Stimulated activated CD4-positive, alpha-beta T cell treated with anti-CD3 and anti-CD28 coated beads, Interleukin-12 subunit alpha, Interleukin-12 subunit beta, amount 100 ng/mL, for 48 hours (primary cell): ENCODE results near the gene PFDN6.
"Not testable (repeated sequence)": the region's sequence is repeated elsewhere in the genome, so short reads cannot be mapped to it uniquely, and the experiment has no call there.

Experiments used
- DNase-seq, 3 donors: peaks; one replicate each; pipeline ENCODE4 v3.0.0-alpha.2; 2020; ENCODE audit warnings: low read depth in 2 of 3, low spot score in 1 of 3

The PFDN6 gene

DNA sequence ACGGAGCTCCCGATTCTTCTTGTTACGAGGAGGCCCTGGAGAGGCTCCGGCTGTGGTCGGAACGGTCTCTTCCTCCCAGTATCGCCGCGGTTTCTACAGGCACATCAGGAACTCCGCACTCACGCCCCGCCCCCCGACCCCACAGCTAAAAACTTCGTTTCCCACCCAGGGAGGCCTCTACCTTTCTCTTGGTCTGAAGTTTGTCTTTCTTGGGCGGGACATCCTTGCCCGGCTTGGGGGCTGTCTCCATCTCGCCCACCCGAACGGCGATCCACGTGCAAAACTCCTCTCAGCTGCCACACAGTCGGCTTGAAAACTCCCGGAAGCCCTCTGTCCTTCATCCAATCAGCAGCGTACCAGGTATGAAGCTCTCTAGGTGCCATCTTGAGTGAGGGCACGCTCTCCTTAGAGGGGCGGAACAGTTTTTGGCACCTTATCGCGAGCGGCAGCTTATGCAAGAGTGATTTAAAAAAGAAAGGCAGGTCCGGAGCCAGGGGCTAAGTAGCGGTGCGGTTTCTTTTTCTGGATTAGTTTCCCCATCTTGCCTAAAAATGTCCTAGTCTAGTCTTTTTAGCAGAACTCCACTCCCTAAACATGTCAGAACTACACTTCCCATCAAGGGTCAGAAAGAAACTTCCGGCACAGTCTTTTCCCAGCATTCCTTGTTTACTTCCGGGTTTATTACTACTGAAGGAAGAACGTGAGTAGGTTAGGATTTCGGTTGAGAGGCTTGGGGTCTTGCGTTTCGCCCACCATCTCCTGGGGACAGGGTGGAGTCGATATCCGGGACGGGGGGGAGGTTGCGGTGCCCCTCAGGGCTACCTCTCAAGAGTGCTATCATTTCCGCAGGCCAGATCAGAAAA, at the start of gene PFDN6, which contains the start of gene WDR46:
TSS of gene PFDN6 (plus strand) at position 681 of the 863 bp plus-strand sequence. CDS start 256 bp downstream, outside the sequence.
TSS of gene WDR46 (minus strand) at position 319 of the 863 bp plus-strand sequence. CDS start at position 250, 69 bp downstream.
- DNase-seq = peak; percentile 65 to 72 (median 71)

DNA sequence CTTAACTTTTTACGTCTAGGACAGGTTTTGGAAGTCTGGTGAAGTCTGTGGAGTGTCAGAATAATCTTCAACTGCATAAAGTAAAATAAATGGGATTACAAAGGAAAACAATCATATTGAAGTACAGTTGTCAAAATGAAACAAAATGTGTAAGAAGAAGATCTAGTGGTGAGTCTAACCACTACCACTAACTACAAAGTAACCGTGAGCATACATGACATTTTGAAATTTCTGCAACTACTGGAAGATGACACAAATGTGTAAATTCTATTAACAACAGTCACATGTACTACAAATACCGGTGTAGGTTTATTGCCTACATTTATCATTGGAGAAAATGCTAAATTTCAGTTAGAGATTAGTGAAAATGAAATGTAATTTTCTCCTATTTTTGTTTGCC, 47.4 kb upstream of the PFDN6 start:
- no peak for DNase-seq

DNA sequence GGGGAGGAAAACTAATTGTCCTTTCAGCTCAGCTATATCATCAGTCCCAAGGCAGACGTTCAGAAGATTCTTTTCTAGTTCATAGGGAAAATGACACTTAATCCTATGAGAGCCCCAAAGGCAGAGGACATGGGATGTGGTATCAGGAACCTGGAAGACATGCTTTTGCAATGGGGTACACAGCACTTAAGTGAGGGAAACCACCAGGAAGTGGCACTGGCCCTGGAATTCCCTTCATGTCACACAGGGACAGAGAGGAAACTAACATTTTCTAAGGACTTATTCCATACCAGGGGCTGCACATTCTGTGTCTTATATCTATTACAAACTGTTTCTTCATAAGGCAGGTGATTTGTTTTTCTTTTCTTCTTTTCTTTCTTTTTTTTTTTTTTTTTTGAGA, 45.9 kb upstream of the PFDN6 start:
- DNase-seq = no peak

DNA sequence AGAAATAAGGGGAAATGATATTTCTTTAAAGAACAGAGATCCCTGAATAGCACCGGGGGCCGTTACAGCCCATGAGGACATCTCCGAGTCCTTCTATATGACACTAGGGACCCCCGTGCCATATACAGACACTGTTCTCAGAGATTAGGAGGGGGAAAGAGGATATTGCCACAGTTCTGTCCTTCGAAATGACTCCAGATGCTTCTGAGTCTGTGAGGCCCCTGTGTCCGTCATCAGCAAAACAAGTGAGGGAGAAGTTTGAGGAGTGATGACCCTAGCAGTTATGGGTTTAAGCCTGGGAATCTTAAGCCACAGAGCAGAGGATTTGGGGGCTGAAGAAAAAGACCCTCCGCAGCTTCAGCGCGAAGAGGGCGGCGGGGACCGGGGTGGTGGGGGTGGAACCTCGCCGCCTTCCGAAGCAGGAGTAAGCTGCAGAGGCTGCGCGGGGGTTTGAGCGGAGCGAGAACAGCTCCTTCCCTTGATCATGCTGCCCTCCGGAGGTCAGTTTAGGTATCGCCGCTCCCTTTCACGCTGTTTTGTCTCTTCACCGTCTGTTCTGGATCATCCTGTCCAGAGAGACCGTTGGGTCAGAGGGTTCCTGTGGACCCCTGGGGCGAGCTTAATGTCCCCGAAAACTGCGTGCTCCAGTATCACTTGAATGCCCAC, 41.3 kb upstream of the PFDN6 start:
- DNase-seq = peak; percentile 84 to 97 (median 89)

DNA sequence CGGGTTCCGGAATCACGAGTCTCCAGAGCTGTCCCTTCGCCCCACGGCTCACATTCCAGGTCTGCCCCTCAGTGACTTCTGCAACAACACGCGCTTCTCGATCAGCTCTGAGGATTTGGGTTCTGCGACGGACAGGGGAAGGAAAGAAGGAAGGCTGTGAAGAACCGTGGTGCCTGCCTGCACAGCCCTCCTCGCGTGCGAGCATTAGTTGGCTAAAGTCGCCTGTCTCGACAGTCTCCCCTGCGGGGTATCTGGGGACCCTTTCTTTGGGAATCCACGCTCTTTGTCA, 40.8 kb upstream of the PFDN6 start:
- DNase-seq = peak; percentile 12 to 34 (median 27)

DNA sequence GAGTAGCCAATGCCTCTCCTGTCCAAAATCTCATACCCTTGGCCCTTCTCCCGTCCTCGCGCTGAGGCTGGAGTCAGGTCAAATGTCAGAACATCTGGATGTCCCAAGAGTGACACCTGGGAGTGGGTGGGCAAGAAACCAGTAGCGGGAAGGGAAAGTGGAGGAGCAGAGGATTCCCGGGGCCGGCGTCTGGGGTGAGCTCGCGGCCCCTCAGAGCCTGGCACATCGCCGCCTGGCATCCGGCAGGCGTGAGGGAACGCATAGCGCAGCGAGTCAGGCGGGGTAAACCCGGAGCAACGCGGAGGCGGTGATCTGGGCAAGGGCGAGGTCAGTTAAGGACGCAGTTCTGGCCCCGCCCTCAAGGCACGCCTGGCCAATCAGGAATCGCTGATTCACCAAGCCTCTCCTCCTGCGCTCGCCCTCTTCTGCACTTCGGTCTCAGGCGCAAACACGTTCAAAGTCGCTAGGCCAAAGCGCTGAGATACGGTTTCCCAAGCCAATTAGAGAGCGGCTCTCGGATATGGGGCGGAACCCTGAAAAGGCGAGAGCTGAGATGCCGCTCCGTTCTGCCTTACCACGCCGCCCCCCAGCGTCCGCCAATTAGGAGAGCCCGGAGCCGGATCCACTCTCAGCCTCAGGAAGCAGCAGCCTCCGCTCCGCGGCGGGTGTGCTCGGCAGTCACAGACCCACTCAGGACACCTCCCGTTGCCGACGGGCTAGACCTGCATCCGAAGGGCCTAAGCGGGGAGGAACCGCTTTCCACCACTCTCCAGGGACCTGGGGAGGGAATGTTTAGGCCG, 40.3 kb upstream of the PFDN6 start:
- DNase-seq = peak; percentile 94 to 96 (median 94)

DNA sequence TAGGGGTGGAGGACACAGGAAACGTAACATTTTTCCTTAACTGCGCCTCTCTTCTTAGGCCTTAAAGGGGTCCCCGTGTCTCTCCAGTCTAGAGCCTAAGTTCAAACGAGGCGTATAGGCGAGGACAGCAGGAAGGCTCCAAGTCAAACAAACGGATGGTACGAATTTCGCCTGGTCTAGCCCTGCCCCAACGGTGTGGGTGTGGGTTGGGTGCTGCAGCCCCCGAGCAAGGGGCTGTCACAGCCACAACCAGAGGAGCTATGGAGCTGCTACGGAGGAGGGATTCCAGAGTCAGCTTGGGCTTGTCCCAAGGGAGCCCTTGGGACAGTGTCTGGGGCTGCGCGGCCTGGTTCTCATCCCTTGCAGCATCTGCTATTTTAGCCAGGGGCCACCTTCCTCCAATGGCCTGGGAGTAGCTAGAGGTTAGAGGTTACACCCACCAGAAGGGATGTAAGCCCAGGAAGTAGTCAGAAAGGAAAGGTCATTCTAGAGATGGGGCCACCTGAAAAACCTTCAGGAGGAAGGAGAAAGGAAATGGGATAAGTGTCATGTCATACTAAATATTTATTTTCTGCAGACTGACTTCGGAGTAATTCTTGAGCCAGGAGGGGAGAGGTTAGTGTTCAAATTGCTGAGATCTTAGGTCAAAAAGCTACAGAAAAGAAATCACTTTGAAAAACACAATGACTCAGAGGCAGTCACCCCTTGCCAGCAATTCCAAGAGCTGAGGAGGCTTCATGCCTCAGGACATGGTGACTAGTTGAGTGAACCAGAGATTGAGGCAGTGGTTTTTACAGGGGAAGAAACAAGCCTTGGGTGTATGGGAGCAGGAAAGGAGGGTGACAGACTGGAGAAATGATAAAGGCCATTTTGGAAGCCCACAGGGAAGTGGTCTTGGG, 39.4 kb upstream of the PFDN6 start:
- DNase-seq = no peak

DNA sequence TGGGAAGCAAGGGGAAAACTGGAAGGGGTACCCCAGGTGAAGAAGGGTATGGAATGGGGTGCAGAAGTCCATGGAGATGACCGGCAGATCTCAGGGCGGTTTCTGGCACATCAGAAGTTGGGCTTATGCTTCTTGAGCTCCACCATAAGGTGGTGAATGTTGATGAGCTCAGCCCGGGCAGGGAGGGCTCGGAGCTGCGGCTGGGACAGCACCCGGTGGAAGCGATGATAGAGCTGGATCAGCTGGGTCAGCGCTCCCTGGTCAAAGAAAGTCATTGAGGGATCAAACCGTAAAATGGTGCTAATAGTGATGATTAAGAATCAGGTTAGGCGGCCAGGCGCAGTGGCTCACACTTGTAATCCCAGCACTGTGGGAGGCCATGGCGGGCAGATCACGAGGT, 38.7 kb upstream of the PFDN6 start:
- no peak for DNase-seq

DNA sequence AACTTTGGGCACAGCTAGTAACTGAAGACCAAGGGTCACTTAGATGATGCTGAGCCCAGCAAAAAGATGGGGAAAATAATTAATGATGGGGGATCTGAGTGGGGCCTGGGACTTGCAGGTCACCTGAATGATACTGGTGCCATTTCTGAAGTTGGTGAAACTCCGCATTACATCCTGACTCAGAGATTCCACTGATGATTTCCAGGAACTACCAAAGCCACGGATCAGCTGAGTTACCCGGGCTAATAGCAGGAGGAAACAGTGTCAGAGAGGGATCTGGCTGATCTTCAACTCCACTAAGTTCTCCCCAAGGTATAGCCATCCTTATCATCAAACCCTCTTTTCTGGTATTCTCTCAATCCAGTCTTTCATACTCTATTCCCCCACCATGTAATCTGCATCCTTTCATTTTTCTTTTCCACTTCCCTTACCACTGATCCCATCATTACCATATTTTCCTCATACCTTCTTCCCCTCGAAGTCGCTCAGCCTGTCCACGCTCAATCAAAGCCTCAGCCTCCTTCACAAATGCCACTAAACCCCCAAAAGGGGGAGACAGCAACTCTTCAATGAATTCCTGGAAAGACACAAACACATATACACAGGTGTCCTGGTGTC, 37.9 kb upstream of the PFDN6 start:
- no peak for DNase-seq

DNA sequence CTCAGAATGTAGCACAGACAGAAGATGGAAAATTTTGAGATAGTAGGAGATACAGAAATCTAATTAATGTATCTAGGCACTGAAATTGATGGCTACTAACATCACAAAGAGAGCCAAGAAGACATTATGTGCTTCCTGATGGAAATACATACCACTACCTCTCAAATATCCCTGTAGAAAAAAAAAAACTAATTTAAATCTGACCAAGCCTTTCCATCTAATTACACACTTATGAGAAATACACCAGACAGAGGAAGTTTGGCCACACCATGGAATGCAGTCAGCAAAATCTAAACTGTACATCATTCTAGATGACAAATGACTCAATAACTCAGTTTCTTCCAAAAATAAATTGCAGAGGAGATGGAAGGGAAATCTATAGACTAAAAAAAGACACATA, 36.6 kb upstream of the PFDN6 start:
- no peak for DNase-seq

DNA sequence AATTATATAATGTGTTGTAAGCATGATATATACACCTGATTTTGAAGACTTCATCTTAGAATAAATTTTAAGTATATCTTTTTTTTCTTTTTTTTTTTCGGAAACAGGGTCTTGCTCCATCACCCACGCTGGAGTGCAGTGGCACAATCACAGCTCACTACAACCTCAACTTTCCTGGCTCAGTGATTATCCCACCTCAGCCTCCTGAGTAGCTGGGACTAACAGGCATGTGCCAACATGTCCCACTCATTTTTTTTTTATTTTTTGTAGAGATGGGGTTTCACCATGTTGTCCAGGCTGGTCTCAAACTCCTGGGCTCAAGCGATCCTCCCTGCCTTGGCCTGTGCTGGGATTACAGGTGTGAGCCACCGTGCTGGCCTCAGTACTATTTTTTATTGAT, 34.8 kb upstream of the PFDN6 start:
- no peak for DNase-seq

DNA sequence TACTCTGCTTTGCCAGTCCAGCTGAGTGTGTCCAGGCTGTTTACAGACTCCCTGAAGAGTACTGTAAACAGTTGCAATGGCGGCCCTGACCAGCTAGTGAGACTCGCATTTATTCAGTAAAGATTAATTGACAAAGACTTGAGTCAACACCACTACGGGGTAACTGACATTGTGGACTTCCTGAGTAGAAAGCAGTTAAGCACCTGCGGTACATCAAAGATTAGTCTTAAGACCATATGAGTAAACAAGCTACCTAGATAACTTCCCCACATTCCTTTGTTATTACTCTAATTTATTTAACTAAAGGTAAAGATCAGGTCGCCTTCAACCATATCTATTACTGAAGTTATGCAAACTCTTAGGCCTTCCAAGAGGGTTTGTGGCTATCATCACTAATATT, 30.4 kb upstream of the PFDN6 start:
- DNase-seq = no peak

DNA sequence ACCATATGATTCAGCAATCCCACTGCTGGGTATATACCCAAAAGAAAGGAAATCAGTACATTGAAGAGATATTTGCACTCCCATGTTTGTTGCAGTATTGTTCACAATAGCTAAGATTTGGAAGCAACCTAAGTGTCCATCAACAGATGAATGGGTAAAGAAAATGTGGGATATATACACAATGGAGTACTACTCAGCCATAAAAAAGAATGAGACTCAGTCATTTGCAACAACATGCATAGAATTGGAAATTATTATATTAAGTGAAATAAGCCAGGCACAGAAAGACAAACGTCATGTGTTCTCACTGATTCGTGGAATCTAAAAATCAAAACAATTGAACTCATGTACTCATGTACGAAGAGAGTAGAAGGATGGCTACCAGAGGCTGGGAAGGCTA, 26.9 kb upstream of the PFDN6 start:
- DNase-seq = not testable (repeated sequence)

DNA sequence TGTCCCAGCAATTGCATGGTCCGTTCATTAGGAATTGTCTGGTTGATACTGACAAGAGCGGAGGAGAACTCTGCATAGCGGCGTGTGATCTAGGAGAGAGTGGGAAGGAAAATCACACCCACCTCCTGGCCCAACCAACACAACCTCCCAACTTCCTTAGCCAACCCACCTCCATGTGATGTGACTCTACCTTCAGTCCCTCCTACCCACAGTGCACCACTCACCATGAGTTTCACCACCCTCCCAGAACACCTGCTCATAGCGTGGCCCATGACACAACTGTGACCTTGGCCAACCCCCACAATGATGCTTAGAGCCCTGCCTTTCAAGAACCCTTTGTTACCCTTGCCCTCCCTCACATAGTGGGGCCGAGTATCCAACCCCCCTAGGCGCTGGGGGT, 25.4 kb upstream of the PFDN6 start:
- no peak for DNase-seq

DNA sequence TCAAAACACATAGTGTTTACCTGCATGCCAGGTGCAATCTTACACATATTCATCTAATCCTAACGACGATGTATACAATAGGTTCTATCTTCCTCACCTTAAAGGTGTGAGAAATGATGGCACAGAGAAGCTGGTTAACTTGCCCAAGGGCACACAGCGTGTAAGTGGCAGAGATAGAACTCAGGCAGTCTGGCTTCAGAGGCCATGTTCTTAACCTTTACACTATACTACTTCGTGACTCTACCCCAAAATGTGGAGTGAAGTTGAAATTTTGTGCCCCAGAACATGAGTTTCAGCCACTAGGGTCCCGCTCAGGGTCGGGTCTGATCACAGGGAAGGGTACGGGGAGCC, 18.3 kb upstream of the PFDN6 start:
- no peak for DNase-seq

DNA sequence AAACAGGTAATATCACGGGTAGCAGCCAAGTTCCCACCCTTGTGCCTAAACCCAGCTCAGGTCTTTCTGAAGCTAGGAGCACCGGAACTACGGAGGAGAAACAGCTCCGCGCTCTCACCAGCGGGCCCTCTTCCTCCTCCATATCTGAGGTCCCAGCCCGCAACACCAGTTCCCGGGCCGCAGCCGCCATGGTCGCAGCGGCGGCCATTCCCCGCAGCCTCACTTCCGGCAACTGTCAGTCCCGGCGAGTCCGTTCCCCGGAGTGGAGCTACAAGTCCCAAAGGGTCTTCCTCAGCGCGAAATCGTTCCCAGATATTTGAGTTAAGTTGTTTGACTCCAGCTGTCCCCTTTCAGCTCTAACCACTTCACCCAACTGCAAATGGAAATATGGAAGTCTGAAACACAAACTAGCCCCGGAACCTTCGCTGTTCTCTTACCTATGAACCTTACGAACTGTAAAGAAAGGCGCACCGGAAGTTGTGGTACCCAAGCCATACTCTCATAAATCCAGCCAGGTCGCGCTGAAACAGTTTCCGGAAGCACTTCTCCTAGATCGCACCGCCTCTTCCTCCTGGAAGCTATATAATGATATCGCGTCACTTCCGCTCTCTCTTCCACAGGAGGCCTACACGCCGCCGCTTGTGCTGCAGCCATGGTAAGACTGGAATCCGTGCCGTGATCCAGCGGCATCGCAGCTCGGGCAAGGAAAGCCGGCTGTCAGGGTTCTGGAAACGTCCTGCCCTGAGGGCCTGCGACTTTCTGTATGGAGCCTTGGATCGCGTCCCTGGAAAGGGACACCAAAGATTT, 17.7 kb upstream of the PFDN6 start, which contains the start of the genes RPS18 and VPS52:
TSS of gene RPS18 (plus strand) at position 608 of the 807 bp plus-strand sequence. CDS start at position 653, 45 bp downstream.
TSS of gene VPS52 (minus strand) at position 409 of the 807 bp plus-strand sequence. CDS start at position 208, 201 bp downstream.
- peak; percentile 82 to 95 (median 87) for DNase-seq

DNA sequence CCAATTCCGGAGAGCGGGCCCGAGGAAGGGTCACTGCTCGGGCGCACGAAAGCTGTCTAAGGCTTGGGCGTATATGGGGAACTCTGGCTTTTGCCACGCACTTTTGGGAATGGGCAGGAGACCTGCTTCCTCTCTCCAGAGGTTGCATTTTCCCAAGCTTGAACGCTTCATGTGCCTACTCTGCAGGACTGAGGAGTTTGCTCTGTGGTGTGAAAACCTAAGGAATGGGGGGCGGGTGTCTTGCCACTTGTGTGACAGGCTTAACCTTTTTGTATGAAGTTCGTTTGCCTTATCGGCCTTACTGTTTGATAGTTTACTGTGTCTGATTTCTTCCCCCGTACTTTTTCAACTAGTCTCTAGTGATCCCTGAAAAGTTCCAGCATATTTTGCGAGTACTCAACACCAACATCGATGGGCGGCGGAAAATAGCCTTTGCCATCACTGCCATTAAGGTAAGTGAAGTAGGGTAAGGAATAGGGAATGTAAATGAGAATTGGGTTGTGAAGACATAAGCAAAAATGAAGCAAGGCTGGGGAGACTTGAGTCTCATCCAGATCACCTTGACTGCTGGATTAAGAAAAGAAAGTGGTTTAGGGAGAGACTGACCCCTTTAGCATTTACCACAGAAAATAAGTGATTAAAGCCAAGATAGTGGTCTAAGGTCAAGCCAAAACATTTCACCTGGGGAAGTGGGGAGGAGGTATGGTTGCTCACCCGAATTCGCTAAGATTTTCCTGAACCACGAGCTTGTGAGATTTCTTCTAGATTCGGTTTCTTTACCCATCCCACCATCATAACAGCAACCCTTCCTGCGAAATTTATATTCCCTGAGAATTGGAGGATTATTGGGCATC, 16.9 kb upstream of the PFDN6 start:
- no peak for DNase-seq
